Measurements from ENCODE around the gene PSME3IP1.

Gene PSME3IP1

DNA sequence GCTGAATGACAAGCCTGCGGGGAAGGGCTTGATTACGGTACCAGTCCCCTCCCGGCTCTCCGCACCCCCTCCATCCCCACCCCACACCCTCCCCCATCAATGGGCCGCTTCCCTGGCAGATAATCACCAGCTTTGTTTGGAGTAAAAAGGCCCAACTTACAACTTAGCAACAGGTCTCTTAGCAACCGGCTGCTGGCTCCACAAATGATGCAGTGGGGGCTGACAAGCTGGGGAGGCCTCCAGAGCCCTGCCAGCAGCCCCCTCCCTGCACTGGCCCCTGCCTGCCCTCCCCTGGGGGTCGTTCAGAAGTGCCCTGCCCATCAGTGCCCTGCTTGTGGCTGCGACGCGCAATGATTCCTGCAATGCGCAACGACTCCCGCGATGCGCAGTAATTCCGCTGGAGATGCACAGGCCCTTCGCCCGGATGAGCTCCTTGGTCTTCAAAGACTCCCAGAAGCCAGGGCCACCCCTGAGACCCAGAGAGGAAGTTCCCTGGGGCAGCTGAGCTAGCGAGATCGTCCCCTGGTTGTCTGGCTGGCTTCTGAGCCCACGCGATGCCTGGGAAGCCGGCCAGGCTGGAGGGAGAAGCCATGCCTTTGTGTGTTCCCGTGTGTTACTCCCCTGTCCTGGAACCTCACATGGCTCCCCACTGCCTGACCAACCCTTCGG is 70.2 kb downstream of the PSME3IP1 start:
- DNase-seq (ENCODE audit: extremely low read depth, low read depth) = no peak
- no peak overlapping the region for H3K4me3 ChIP-seq (replicated peaks; ENCODE audit: low read depth, low read length)
- TF ChIP-seq, protein P1, sequence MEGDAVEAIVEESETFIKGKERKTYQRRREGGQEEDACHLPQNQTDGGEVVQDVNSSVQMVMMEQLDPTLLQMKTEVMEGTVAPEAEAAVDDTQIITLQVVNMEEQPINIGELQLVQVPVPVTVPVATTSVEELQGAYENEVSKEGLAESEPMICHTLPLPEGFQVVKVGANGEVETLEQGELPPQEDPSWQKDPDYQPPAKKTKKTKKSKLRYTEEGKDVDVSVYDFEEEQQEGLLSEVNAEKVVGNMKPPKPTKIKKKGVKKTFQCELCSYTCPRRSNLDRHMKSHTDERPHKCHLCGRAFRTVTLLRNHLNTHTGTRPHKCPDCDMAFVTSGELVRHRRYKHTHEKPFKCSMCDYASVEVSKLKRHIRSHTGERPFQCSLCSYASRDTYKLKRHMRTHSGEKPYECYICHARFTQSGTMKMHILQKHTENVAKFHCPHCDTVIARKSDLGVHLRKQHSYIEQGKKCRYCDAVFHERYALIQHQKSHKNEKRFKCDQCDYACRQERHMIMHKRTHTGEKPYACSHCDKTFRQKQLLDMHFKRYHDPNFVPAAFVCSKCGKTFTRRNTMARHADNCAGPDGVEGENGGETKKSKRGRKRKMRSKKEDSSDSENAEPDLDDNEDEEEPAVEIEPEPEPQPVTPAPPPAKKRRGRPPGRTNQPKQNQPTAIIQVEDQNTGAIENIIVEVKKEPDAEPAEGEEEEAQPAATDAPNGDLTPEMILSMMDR (IDR thresholded peaks at IDR 0.05; ENCODE audit: low read depth, low read length, missing control alignments) = no peak

DNA sequence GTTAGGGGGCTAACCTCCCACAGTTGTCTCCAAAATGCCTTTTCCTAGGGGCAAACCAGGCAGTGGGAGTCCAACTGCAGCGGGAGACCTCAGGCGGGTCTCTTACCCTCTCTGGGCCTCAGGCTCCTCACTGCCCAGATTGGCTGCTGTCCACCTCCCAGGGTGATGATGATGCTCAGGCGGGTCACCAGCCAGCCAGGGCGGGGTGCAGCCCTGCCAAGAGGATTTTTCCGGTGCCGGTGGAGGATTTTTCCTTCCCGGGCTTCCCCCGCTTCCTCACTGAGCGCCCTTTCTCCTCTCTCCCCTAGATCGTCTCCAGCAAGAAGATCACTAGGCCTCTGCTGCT is 70.7 kb downstream of the PSME3IP1 start:
- DNase-seq (ENCODE audit: extremely low read depth, low read depth) = no peak
- TF ChIP-seq, protein P1 (IDR thresholded peaks at IDR 0.05; ENCODE audit: low read depth, low read length, missing control alignments) = no peak
- no peak overlapping the region for H3K4me3 ChIP-seq (replicated peaks; ENCODE audit: low read depth, low read length)

DNA sequence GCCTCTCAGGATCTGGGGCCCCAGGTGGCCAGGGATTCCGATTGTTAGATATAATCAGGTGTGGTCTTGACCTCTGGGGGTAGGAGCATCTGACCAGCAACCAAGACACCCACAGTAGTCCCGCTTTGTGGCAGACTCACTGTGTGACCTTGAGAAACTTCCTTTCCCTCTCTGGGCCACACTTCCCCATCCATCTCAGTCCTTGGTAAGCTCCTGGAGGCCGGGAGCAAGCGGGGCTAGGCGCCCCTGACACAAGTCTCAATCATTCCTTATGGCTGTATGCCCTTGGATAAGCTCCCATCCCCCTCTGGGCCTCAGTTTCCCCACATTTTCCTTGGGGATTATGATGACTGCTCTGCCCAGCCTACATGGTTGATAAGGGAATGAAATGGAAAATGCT is 72.2 kb downstream of the PSME3IP1 start:
- H3K4me3 ChIP-seq (replicated peaks; ENCODE audit: low read depth, low read length) = no peak overlapping the region
- no peak for DNase-seq (ENCODE audit: extremely low read depth, low read depth)

DNA sequence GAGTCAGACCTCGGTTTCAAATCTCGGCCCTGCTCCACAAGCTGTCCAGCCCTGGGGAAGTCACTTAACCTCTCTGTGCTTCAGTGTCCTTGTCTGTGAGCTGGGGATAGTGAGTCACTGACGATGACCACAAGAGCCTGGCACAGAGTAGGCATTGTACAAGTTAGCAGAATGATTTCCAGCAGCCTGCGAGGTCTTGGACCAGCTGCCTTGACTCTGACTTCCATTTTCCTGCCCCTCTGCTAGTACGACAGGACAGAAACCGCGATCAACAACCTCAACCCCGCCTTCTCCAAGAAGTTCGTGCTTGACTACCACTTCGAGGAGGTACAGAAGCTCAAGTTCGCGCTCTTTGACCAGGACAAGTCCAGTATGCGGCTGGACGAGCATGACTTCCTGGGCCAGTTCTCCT is 72.8 kb downstream of the PSME3IP1 start:
- TF ChIP-seq, protein P1 (IDR thresholded peaks at IDR 0.05; ENCODE audit: low read depth, low read length, missing control alignments) = no peak
- no peak for DNase-seq (ENCODE audit: extremely low read depth, low read depth)
- no peak overlapping the region for H3K4me3 ChIP-seq (replicated peaks; ENCODE audit: low read depth, low read length)

More for the DNA sequence above, 72.2 kb downstream of the PSME3IP1 start:
- TF ChIP-seq, protein P1 (IDR thresholded peaks at IDR 0.05; ENCODE audit: low read depth, low read length, missing control alignments) = no peak

DNA sequence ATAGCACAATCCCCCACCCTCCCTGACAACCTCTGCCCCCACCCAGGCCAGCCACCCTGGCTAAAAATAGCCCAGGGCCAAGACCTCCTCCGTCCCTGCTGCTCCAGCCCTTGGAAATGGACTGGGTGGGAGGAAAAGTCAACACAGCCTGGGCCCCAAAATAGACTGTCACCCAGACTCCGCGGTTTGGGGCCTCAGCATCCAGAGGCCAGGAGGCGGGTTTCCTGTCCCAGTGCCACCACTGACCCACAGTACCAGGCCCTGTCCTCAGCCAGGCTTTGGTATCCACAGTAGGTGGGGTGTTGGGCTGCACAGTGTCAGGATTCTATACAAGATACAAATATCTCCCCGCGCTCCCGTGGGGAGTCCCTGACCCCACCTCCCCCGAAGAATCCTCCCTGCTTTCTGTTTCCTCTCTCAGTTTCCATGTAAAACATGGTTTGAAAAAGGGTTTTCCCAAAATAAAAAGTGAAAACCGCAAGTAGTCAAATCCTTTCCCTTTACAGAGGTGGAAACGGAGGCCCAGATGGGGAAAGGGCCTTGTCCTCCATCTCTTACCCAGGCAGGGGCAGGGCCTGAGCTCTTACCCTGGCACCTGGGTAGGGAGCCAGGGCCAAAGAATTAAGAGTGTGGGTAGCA is 73.3 kb downstream of the PSME3IP1 start:
- H3K4me3 ChIP-seq (replicated peaks; ENCODE audit: low read depth, low read length) = no peak overlapping the region
- TF ChIP-seq, protein P1 (IDR thresholded peaks at IDR 0.05; ENCODE audit: low read depth, low read length, missing control alignments) = no peak

DNA sequence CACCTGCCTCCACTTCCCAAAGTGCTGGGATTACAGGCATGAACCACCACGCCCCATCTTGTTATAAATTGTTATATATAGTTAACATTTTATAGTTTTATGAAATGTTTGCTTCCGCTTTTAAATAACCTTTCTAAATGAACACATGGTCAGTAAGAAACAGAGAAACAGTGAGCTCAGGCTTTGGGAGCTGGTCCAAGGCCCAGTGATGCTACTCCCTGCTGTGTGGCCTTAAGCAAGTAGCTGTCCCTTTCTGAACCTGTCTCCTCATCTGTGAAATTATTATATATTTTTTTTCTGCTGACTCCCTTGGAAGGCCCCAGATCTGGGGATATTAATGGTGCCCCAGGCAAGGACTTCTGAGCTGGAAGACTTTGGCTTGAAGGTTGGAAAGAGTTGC is 74.4 kb downstream of the PSME3IP1 start:
- TF ChIP-seq, protein P1 (IDR thresholded peaks at IDR 0.05; ENCODE audit: low read depth, low read length, missing control alignments) = no peak
- H3K4me3 ChIP-seq (replicated peaks; ENCODE audit: low read depth, low read length) = no peak overlapping the region
- DNase-seq (ENCODE audit: extremely low read depth, low read depth) = no peak

More for the DNA sequence above, 73.3 kb downstream of the PSME3IP1 start:
- DNase-seq (ENCODE audit: extremely low read depth, low read depth) = no peak

Measured in HFF-Myc (cell line).